Smooth muscle cell (in vitro differentiated cells): ENCODE data around the gene PPP2R2C. TPM values are rescaled to one million over a fixed set of nuclear protein-coding genes. Genes with fewer than 3 reads are reported as not detected.

Source experiments
- DNase-seq: peaks from one replicate; lab custom pipeline; 2025; ENCODE audit not compliant: unreplicated experiment; lab: John Stamatoyannopoulos, UW
- H2AFZ ChIP-seq: fragments of 200-600 bp; sonication (generic); 2 replicates; pipeline ENCODE4 v1.6.0; 2016; ENCODE audit warnings: antibody characterized with exemption, low read depth, mild to moderate bottlenecking
- H3F3A ChIP-seq: fragments of 200-600 bp; sonication (generic); 2 replicates; pipeline ENCODE4 v1.6.0; 2017; ENCODE audit warnings: antibody characterized with exemption, low read depth
- H3K27ac ChIP-seq: fragments of 200-600 bp; sonication (generic); 2 replicates; pipeline ENCODE4 v1.5.1; 2016; ENCODE audit warnings: low read depth, mild to moderate bottlenecking
- H3K27me3 ChIP-seq: fragments of 200-600 bp; sonication (generic); 2 replicates; pipeline ENCODE4 v1.6.1; 2016; ENCODE audit warnings: low read depth, mild to moderate bottlenecking
- H3K36me3 ChIP-seq: fragments of 200-600 bp; sonication (generic); 2 replicates; pipeline ENCODE4 v1.5.1; 2016; ENCODE audit warnings: low read depth
- H3K4me1 ChIP-seq: fragments of 200-600 bp; sonication (generic); 2 replicates; pipeline ENCODE4 v1.5.1; 2016; ENCODE audit warnings: low read depth
- H3K4me2 ChIP-seq: fragments of 200-600 bp; sonication (generic); 2 replicates; pipeline ENCODE4 v1.6.0; 2016; ENCODE audit warnings: mild to moderate bottlenecking
- H3K4me3 ChIP-seq: fragments of 200-600 bp; sonication (generic); 2 replicates; pipeline ENCODE4 v1.5.1; 2016; ENCODE audit warnings: mild to moderate bottlenecking
- H3K79me2 ChIP-seq: fragments of 200-600 bp; sonication (generic); 2 replicates; pipeline ENCODE4 v1.6.0; 2016; ENCODE audit warnings: low read depth, mild to moderate bottlenecking
- H3K9ac ChIP-seq: fragments of 200-600 bp; sonication (generic); 2 replicates; pipeline ENCODE4 v1.6.0; 2016; ENCODE audit warnings: low read depth
- H3K9me3 ChIP-seq: fragments of 200-600 bp; sonication (generic); replicated peaks from 2 replicates; pipeline ENCODE4 v1.5.1; 2016; ENCODE audit warnings: low read depth
- H4K20me1 ChIP-seq: fragments of 200-600 bp; sonication (generic); 2 replicates; pipeline ENCODE4 v1.6.0; 2016; ENCODE audit warnings: low read depth
- WGBS: methylation state at CpG from one replicate; pipeline ENCODE4 v1.1.7; 2016; ENCODE audit warnings: low lambda C conversion rate; 5-methylcytosine and 5-hydroxymethylcytosine counted together
- polyA plus RNA-seq: library from polyadenylated mRNA; unstranded; fragments of >200 nt; fragmentation: Nextera tagmentation; extraction: Ambion mirVana; gene quantifications from 2 replicates; pipeline ENCODE4 v1.2.1, GENCODE V29; 2016
- total RNA-seq: library from RNA; depleted of rRNA; stranded (reverse); fragments of >200 nt; gene quantifications from 2 replicates; pipeline ENCODE4 v1.2.3, GENCODE V29; 2014
- TF ChIP-seq, protein P1 (sequence below): fragments of 200-600 bp; sonication (generic); IDR thresholded peaks from 2 replicates; pipeline ENCODE4 v1.5.1; 2017; ENCODE audit warnings: borderline replicate concordance, mild to moderate bottlenecking, antibody characterized with exemption; ENCODE audit not compliant: insufficient read depth, poor library complexity, severe bottlenecking

The PPP2R2C gene
- total and polyA plus RNA-seq, 2 experiments from 2014 or later = 0.54 to 1.8 TPM

- Histone ChIP-seq H4K20me1 (no peaks in the 10 kb centered on the region), H3K4me2 (no peak overlapping the region), H2AFZ (no peak overlapping the region), H3K27me3 (no peaks in the 10 kb centered on the region), H3K4me3 (no peak overlapping the region), H3K36me3 (no peaks in the 10 kb centered on the region), H3K79me2 (no peaks in the 10 kb centered on the region), H3F3A (no peaks in the 10 kb centered on the region), H3K9ac (no peak overlapping the region), H3K9me3 (no peaks in the 10 kb centered on the region), H3K27ac (no peak overlapping the region), H3K4me1 (no peaks in the 10 kb centered on the region)
- 92% methylated on average over 20 of the region's 20 CpGs for WGBS
- no peak for DNase-seq
- TF ChIP-seq, protein P1, sequence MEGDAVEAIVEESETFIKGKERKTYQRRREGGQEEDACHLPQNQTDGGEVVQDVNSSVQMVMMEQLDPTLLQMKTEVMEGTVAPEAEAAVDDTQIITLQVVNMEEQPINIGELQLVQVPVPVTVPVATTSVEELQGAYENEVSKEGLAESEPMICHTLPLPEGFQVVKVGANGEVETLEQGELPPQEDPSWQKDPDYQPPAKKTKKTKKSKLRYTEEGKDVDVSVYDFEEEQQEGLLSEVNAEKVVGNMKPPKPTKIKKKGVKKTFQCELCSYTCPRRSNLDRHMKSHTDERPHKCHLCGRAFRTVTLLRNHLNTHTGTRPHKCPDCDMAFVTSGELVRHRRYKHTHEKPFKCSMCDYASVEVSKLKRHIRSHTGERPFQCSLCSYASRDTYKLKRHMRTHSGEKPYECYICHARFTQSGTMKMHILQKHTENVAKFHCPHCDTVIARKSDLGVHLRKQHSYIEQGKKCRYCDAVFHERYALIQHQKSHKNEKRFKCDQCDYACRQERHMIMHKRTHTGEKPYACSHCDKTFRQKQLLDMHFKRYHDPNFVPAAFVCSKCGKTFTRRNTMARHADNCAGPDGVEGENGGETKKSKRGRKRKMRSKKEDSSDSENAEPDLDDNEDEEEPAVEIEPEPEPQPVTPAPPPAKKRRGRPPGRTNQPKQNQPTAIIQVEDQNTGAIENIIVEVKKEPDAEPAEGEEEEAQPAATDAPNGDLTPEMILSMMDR = no peak
Observed at GRCh38 chr4:6452897-6453687, 19.3 kb downstream of the PPP2R2C start.

GRCh38 chr4:6452116-6452896, 20.1 kb downstream of the PPP2R2C start:
- no peak for DNase-seq
- Histone ChIP-seq H3K27me3 (no peaks in the 10 kb centered on the region), H3K9ac (no peak overlapping the region), H3K27ac (no peak overlapping the region), H3K36me3 (no peaks in the 10 kb centered on the region), H3K79me2 (no peaks in the 10 kb centered on the region), H3K4me2 (no peak overlapping the region), H3K9me3 (no peaks in the 10 kb centered on the region), H3K4me3 (no peak overlapping the region), H3K4me1 (no peaks in the 10 kb centered on the region), H3F3A (no peaks in the 10 kb centered on the region), H4K20me1 (no peaks in the 10 kb centered on the region), H2AFZ (no peak overlapping the region)
- WGBS = 85% methylated on average over 11 of the region's 11 CpGs
- TF ChIP-seq, protein P1 = no peak

- H3K4me2 ChIP-seq = no peak overlapping the region
- H3K79me2 ChIP-seq = no peaks in the 10 kb centered on the region
- H3K27ac ChIP-seq = no peak overlapping the region
- TF ChIP-seq, protein P1 = no peak
- no peak overlapping the region for H2AFZ ChIP-seq
- no peaks in the 10 kb centered on the region for H3K9me3 ChIP-seq
- no peaks in the 10 kb centered on the region for H3K36me3 ChIP-seq
- no peaks in the 10 kb centered on the region for H3K27me3 ChIP-seq
- DNase-seq = no peak
- H4K20me1 ChIP-seq = no peaks in the 10 kb centered on the region
- H3K4me3 ChIP-seq = no peak overlapping the region
- no peaks in the 10 kb centered on the region for H3F3A ChIP-seq
- H3K9ac ChIP-seq = no peak overlapping the region
- peaks cover 9% of the 10 kb centered on the region for H3K4me1 ChIP-seq
- WGBS = 80% methylated on average over 6 of the region's 6 CpGs
Observed at GRCh38 chr4:6451309-6451708, 21.1 kb downstream of the PPP2R2C start.
